ENCODE measurements around the gene BAG3.
"Not testable (repeated sequence)": the region's sequence is repeated elsewhere in the genome, so short reads cannot be mapped to it uniquely, and the experiment has no call there.

Gene BAG3

DNA sequence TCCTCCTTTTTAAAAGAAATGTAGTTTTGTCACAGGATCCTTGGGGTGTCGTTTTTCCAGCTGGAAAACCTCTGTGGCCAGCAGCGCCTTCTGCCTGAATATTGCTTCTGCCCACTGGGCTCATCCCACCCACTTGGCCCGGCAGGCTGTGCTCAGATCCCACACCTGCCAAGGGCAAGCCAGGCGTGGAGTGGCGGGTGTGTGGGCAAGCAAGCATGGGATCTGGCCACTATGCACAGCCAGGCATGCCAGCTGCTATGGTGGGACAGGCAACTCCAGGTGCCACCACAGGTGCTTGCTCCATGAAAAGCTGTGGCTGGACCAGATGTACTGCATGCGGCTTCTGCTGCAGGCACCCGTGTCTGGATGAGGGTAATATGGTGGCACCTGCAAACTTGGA lies 43.4 kb downstream of the BAG3 start:
- no peak for DNase-seq

DNA sequence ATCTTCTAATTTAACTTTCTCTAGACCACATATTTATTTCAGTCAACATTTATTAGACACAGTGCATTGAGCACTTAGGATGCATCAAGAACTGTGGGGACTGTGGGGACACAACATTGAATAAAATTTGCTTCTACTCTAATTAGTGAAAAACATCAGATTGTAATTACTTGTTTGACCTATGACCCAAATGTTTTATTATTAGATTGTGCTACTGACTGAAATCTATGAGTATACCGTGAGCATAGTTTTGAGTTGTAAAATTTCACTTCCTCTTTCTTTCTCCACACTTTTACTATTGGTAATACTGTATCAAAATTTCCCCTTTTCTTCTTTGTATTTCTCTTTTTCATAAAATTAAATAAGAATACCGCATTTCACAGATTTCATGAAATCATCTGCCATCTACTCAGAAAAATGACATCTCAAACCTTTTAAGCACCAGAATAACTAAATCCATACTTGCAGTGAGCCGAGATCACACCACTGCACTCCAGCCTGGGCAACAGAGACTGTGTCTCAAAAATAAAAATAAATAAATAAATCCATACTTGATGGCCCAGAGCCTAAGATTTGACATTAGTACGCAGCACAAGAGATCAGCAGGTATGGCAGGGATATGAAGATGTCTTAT lies 49.3 kb downstream of the BAG3 start:
- DNase-seq: no peak

DNA sequence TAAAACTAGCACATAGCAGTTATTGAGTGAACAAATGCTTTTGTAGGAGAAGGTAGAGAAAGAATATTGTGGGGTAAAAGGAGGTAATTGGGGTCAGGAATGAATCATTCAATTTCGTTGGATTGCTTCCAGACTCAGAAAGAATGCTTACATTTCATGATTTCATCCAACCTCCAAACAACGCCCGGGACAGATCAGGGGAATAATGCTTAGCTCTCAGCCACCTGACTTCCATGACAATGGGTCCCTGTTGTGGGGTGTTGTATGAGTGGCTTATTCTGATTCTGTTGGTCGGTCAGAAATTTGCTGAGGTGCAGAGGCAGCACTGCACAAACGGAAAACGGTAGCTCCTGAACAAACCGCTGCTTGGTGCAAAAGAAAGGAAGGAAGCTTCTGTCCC lies 50.7 kb downstream of the BAG3 start:
- DNase-seq: no peak

DNA sequence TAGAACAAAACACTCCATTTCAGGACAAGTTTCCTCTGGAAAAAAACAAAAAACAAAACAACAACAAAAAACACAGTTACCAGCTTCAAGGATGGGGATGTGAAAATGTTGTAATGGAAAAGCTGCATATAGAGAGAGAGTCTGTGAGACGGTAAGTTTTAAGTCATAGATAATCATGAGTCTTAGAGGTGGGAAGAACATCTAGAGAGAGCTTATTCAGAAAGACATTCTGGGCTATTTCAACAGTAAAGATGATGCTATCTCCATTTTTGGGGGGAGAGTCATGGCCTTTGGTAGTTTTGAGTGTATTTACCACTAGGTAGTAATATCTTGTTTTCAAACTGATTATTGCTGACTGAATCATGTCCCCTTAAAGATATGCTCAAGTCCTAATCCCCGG lies 51.4 kb downstream of the BAG3 start:
- DNase-seq: no peak

DNA sequence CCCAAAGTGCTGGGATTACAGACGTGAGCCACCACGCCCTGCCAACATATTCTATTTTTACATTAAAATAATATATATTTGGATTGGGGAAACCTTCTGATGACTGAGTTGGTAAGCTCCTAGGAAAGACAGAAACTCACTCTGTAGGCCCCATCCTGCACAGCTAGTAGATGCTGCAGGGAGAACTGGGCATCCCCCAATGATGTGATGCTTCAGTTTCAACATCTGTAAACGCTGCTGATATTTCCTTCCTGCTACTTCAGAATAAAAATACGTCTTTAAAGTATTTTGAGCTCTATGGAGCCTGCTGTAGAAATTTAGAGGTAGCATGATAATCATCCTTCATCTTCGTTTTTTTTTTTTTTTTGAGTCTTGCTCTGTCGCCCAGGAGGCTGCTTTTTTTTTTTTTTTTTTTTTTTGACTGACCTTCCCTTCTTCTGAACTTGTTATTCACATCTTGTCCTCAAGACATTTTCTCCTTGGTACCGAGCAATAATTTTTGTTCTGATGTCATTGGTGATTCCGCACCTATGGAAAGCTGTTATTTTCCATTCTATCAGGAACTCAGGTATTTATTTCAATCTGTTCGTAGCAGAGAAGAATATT lies 52.8 kb downstream of the BAG3 start:
- DNase-seq: no peak

DNA sequence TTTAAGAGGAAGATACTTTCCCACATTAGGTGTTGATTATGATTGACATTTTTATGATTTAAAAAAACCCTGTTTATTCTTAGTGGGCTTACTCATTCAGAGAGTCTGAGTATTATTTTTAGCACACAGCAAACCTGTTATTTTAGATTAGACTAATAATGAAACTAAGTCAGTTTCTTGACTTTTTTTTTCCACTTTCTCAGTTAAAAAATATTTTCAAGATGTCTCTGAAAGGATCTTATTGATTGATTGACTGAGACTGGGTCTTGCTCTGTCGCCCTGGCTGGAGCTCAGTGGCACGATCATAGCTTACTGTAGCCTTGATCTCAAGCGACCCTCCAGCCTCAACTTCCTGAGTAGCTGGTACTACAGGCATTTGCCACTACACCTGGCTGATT lies 54.3 kb downstream of the BAG3 start:
- no peak for DNase-seq

DNA sequence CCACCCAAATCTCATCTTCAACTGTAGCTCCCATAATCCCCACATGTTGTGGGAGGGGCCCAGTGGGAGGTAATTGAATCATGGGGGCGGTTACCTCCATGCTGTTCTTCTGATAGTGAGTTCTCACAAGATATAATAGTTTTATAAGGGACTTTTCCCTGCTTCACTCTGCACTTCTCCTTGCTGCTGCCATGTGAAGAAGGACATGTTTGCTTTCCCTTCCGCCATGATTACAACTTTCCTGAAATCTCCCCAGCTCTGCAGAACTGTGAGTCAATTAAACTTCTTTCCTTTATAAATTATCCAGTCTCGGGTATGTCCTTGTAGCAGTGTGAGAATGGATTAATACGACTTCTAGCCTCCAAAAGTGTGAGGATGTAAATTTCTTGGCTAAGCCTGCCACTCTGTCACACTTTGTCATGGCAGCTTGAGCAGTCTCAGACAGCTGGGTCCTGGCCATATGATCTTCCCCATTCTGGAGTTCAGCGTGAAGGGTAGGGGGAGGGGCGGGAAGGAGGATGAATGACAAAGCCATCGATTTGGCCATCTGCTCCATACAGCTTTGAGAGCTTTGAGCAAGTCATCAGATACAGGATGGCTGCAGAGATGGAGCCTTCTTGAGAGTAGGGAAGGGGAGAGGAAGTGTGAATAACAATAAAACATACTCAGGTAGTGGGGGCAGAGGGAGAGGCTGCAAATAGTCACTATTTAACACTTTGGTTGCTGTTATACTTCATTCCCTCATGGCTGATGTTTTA lies 55.5 kb downstream of the BAG3 start:
- no peak for DNase-seq

DNA sequence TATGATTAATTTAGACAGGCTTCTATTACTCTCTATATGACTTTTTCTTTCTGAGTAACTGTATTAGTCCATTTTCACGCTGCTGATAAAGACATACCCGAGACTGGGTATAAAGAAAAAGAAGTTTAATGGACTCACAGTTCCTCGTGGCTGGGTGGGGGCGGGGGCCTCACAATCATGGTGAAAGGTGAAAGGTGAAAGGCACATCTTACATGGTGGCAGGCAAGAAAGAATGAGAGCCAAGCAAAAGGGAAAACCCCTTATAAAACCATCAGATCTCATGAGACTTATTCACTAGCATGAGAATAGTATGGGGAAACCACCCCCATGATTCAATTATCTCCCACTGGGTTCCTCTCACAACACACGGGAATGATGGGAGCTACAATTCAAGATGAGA lies 56.2 kb downstream of the BAG3 start:
- DNase-seq: not testable (repeated sequence)

DNA sequence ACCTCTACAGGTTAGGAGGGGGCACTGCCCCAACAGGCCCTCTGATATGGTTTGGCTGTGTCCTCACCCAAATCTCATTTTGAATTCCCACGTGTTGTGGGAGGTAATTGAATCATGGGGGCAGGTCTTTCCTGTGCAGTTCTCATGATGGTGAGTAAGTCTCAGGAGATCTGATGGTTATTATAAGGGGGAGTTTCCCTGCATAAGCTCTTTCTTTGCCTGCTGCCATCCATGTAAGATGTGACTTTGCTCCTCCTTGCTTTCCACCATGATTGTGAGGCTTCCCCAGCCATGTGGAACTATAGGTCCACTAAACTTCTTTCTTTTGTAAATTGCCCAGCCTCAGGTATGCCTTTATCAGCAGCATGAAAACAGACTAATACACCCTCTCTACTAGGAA lies 59.8 kb downstream of the BAG3 start:
- DNase-seq: not testable (repeated sequence)

DNA sequence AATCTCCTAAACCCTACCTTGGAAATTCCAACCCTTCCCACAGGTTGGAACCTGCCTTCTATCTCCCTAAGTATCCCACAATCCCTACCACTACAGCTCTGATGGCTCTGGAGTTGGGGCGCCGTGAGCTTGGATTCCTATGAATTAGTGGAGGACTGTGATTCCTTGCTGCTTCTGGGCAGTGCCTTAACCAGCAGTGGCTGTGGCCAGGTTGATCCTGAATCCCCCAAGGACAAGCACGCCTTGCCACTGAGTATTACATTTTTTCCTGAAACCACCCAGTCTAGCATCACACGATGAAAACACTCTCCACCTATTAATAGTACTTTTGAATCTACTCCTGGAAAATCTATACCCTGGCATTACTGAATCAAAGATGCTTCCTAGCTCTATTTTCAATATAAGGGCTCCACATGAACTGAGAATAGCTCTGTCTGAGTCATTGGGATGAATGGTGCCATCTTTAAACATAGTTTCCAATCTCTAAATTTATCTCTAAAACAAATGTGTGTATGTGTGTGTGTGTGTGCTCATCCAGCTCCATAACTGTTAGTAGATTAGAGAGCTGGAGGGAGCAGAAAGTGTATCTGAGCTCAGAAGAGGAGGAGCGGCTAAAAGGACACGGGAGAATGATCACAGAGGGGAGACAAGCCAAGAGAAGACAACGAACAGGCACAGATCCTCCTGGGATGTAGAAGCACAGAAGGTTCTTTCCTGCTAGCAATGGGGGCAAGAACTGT lies 62.7 kb downstream of the BAG3 start:
- no peak for DNase-seq

DNA sequence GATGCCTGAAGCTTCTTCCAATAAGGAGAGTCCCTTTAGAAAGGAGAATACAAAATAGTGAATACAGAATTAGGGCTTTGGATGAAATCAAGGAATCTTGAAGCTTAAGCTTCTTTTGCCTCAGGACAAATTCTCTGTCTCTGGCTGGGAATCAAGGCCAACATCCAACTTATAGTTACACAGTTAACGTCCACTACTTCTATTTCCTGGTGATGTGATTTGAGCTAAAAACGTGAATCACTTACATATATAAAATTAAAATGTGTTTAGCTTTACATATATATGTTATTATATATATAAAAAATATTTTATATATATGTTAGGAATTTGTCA lies 63.3 kb downstream of the BAG3 start:
- no peak for DNase-seq

DNA sequence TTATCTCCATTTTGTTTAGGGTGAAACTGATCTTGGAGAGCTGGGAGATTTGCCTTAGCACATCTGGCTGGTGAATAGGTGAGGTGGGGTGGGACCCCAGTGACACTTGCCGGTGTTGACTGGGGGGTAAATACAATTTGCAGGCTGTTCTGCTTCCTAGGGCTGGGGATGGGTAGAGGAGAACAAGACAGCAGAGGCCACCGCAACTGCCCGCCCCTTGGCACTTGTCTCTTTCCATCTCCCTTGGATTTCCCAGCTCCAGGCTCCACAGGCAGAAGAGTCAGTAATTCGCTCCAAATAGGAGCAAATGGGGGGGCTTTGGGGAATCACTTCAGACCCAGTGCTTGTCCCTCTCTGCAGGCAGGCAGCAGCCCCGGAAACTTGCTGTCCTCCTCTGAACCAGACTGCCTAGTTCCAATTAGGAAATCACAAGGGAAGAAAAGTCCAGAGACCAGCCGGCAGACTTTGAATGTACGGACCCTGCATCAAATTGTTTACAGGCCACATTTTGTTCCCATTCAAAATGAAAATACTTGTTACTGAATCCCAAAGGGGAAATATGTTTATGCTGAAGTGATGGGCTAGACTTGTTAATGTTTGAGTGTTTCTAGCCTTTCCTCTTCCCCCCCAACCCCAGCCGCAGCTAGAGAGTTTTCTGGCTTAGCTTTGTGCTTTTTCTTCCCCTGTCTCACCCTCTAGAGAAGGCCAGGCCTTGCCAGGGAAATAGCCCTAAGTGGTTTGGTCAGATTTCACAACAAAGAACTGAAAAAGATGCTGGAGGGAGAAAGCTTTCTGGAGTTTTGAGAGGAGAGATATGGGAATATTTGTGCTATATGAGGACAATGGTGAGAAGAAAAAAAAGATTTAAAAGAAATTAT lies 64.7 kb downstream of the BAG3 start:
- DNase-seq: no peak

DNA sequence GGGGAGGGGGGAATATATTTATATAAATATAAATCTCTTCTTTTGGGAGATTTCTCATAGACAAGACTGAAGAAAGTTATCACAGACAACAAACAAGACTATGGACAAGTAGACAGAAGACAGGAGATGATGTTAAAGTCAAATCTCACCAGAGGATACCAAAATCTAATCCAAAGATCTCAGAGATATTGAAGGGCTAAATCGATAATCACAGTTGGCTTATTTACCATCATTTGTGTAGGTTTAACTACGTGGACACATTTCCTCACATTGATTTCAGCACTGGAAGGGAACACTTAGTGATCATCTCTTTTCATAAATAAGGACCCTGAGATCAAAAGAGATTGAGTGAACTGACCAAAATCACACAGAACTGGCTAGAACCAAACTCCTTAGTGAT lies 72.0 kb downstream of the BAG3 start:
- DNase-seq: no peak

DNA sequence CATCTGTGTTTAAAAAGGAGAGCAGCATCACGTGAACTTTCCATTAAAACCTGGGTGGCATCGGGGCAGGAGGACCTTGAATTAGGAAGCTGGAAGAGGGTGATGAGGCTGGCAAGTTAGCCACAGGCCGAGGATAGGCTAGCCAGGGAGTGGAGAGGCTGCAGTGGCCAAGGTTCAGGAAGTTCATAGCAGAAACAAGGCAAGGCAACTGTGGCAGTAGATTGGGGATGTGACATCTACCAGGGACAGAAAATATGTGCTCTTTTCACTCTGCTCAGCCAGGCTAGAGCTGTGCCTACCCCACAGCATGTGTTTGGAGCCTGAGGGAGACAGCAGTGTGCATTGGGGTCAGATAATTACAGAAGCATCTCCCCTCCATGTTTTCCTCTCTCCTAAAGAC lies 72.4 kb downstream of the BAG3 start:
- no peak for DNase-seq

DNA sequence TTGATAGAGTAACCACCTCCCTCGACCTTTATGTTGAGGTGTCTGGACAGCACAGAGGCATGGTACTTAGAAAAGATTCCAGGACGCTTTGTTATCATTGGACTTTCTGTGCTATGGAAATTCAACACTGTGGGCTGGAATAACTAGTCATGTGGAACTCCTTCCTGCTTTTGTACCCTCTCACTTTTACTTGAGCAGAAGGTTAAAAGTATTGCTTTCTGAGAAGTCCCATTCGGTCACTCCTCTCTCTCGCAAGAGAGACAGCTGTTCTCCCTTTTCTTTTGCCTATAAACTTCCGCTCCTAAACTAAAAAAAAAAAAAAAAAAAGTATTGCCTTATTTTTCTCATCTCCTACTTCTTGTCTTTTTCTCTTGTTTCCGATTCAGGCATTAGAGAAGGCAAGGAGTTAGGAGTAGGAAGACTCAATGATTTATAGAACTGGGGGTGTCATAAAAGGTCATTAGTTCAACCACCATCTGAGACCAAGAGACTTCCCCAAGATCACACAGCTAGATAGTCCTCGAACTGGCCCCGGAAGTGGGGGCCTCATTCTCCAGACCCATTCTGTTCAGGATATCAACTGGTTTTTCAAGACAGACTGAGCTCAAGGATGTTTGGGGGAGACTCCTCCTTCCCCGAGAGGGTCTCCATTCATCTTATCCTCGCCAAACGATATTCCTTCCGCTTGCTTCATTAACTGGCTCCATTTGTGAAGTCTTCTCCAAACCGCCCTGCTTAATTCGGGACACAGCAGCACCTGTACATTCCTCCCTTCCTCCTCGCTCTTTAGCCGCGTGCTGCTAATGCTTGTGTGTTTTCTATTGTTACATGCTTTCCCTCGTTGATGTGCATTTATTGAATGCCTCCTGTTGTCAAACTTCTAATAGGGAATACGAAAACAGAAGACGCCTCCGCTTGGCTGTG lies 73.7 kb downstream of the BAG3 start:
- DNase-seq: no peak

DNA sequence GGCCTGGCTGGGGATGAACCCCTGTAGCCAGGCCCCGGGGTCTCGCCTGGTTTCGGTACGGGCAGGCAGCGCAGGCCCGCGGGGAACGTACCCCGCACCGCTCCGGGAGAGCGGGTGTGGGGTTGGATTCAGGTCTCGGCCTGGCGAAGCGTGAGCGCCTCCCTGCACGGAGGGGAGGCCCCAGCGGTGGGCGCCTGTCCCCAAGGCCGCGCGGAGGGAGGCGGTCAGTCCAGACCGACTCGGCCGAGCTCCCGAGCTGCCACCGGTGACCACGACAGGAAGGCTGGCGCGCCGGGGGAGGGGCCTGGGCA lies 74.3 kb downstream of the BAG3 start:
- DNase-seq: no peak

DNA sequence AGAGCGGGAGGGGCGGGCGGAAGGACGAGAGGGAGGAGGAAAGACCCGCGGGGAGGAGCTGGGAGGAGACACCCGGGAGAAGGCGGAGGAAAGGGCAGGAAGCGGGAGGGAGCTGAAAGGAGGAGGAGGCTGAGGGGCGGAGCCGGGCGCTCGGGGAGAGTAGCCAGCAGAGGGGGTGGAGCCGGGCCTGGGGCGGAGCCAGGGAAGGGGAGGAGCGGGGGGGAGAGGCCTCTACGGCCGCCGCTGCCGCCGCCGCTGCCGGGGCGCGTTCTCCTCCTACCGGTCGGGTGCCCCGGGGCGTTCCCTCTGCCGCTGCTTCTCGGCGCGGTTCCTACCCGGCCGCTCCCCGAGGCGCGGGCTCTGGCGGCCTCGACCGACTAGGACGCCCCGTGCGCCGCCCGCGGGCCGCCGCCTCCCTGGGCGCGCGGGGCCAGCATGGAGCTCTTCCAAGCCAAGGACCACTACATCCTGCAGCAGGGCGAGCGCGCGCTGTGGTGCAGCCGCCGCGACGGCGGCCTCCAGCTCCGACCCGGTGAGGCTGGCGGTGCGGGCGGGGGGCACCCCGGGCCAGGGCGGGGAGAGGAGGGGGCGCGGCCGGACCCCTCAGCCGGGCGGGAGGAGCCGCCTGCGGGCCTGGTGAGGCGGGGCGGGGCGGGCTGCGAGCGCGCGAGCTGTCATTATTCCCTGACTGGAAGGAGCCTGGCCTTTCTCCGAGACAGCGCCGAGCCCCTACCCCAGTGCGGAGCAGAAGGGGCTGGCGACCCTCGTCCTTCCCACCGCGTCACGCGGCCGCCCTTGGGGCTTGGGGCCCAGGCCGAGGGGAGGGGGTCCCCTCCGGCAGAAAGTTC lies 74.9 kb downstream of the BAG3 start, which contains the start of gene INPP5F:
TSS of gene INPP5F (plus strand) at position 223 of the 848 bp plus-strand sequence. CDS start at position 436, 213 bp downstream.
- DNase-seq: peak; percentile 82

DNA sequence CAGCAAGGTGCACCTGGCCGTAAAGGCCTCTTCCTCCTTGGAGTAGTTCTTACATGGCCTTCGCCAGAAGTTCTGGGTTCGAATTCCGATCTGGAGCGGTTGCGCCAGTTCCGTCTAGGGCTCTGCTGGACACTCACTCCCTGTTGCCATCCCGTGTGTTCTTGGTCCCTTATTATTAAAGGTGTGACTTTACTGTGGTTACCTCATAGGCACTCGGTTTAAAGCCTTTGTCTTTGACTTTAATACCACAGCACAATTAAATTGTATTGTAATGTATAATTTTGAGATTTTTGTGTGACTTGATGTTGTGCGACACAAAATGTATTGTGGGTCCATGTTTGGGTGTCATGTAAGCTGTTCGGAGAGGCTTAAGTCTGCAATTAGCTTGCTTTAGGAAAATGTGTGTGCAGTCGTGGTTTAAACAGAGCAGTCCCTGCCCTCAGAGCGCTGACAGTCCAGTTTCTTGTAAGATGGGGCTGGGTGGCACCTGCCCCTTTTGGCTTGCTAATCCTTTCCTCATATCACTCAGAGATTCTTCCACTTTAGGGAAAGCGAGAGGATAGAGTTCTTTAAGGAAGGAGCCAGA lies 75.6 kb downstream of the BAG3 start:
- no peak for DNase-seq

Measured in DMS 273 treated with DMSO at 0.1 percent for 48 hours (cell line).